CD4-positive, alpha-beta T cell (primary cell): ENCODE data around the gene DICER1. TPM values are rescaled to one million over a fixed set of nuclear protein-coding genes. Genes with fewer than 3 reads are reported as not detected.
A peak's percentile ranks its signal among the peaks of the same experiment; 100 is the strongest.

Experiments used
- ATAC-seq: fragments of 200-7000 bp; cut with Tn5 transposase; one replicate; pipeline ENCODE4 v1.10.0; 2022; ENCODE audit warnings: mild to moderate bottlenecking; ENCODE audit not compliant: poor library complexity
- CTCF ChIA-PET: fragments of 350-600 bp; sonication (Branson Sonifier 250); formaldehyde crosslinking; loops from one replicate; lab custom pipeline; 2021; ENCODE audit warnings: antibody characterized with exemption, inconsistent platforms; lab: Charles Lee
- POLR2A ChIA-PET: fragments of 350-600 bp; sonication (Branson Sonifier 250); formaldehyde crosslinking; loops from one replicate; lab custom pipeline; 2021; ENCODE audit warnings: antibody characterized with exemption, inconsistent platforms; lab: Charles Lee
- DNase-seq, 14 experiments: peaks; one replicate each; pipeline ENCODE4 v3.0.0-alpha.2; 2013 to 2020; ENCODE audit warnings: mixed read lengths in 2 of 14
- H3K27ac ChIP-seq, 2 donors: one replicate each; pipeline versions ENCODE4 v1.5.1 to v1.7.0; 2013; ENCODE audit warnings: low read length in 2 of 2, low read depth in 1 of 2, mild to moderate bottlenecking in 1 of 2
- H3K27me3 ChIP-seq, 2 experiments: 1 replicate in 1 of 2; 2 replicates in 1 of 2; pipeline versions ENCODE4 v1.6.1 to v1.7.0; 2013; ENCODE audit warnings: low read length in 2 of 2, control low read depth in 1 of 2, mild to moderate bottlenecking in 1 of 2, moderate library complexity in 1 of 2; ENCODE audit not compliant: insufficient read depth in 2 of 2, control insufficient read depth in 1 of 2
- H3K36me3 ChIP-seq: one replicate; pipeline ENCODE4 v1.6.1; 2013; ENCODE audit warnings: low read length, control low read depth; ENCODE audit not compliant: insufficient read depth
- H3K4me1 ChIP-seq: one replicate; pipeline ENCODE4 v1.6.1; 2013; ENCODE audit warnings: low read length, control low read depth; ENCODE audit not compliant: insufficient read depth
- H3K4me3 ChIP-seq: one replicate; pipeline ENCODE4 v1.5.1; 2013; ENCODE audit warnings: mild to moderate bottlenecking, low read length, moderate library complexity
- H3K9me3 ChIP-seq, 2 experiments: 1 replicate in 1 of 2; 2 replicates in 1 of 2; pipeline versions ENCODE4 v1.6.1 to v1.7.0; 2013; ENCODE audit warnings: low read length in 2 of 2, mild to moderate bottlenecking in 2 of 2, control low read depth in 1 of 2, moderate library complexity in 1 of 2; ENCODE audit not compliant: control insufficient read depth in 1 of 2, insufficient read depth in 1 of 2
- H3K27ac Mint-ChIP-seq: one replicate; pipeline ENCODE4 v1.8.0; 2020; ENCODE audit warnings: mixed read lengths
- H3K27me3 Mint-ChIP-seq: one replicate; pipeline ENCODE4 v1.8.0; 2021; ENCODE audit warnings: mixed read lengths
- H3K36me3 Mint-ChIP-seq: one replicate; pipeline ENCODE4 v1.8.0; 2021; ENCODE audit warnings: low read depth, mixed read lengths
- H3K4me1 Mint-ChIP-seq: one replicate; pipeline ENCODE4 v1.8.0; 2021; ENCODE audit warnings: low read depth, mixed read lengths
- H3K4me3 Mint-ChIP-seq: one replicate; pipeline ENCODE4 v1.8.0; 2020; ENCODE audit warnings: mild to moderate bottlenecking, mixed read lengths
- H3K9me3 Mint-ChIP-seq: one replicate; pipeline ENCODE4 v1.8.0; 2020; ENCODE audit warnings: mixed read lengths
- intact Hi-C, 2 experiments: fragments of 100-400 bp; cut with DNase I in 1 of 2; cut with micrococcal nuclease in 1 of 2; formaldehyde crosslinking; loops; one replicate each; pipeline versions ENCODE4 v1.15.1 to v1.9.0; 2023 to 2025; cut with DNase I, micrococcal nuclease
- microRNA-seq: library from miRNA; unstranded; fragments of <30 nt; microRNA quantifications from one replicate; pipeline ENCODE4 v1.2.0, GENCODE V29; 2021; ENCODE audit warnings: borderline microRNAs expressed, borderline replicate concordance
- total RNA-seq, 174 experiments: library from RNA in 2 of 174; stranded (reverse) in 2 of 174; gene quantifications; one replicate each; pipeline ENCODE4 v1.2.3 and lab custom pipeline; 2021 to 2026
- TF ChIP-seq, protein P1 (sequence below): fragments of 200-600 bp; IDR thresholded peaks from one replicate; pipeline ENCODE4 v1.8.0; 2022; ENCODE audit warnings: antibody characterized with exemption, mild to moderate bottlenecking

DICER1 gene
- total RNA-seq, 2 experiments from 2014 or later = 53.7 to 66.0 TPM

DNA sequence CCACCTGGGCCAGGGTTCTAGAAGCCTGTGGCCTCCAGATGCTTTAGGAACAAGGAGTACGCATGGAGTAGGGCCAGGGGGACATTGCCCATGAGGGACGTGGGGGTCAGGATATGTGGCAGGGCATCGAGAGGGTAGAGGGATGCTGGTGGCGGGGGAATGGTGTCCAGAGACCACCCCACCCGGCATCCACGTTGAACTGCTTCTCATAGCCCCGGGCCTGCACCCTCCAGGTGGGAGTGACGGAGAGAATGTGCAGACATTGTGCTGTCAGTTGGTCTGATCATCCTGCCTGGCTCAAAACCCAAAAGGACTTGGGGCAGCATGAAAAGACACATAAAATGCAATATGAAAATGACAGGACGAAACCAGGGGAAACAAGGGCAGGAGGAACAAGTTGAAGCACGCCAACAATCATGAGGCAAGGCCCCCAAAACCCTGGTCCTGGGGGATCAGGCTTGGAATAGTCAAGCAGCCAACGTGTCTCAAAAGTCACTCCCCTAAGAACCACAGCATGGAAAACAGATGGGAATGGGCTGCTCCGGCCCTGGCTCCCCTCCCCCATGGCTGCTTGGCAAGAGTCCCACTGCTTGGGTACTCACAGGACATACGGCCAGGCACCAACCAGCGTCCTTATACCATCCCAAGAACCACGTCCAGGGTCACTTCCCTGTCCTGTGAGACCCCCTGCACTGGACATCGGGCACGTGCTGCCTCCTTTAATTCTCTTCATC lies 117.9 kb downstream of the DICER1 start:
- Histone ChIP-seq H3K36me3 (no peaks in the 10 kb centered on the region), H3K4me3 (no peak overlapping the region), H3K4me1 (no peaks in the 10 kb centered on the region), H3K27ac (no peak overlapping the region), H3K27me3 (peaks cover 0 to 7% of the 10 kb centered on the region in 2 experiments), H3K9me3 (peaks cover 0 to 9% of the 10 kb centered on the region in 2 experiments)
- Mint-ChIP-seq H3K4me1 (no peaks in the 10 kb centered on the region), H3K9me3 (no peaks in the 10 kb centered on the region), H3K27ac (no peak overlapping the region), H3K36me3 (no peaks in the 10 kb centered on the region), H3K4me3 (no peak overlapping the region), H3K27me3 (peaks cover 46% of the 10 kb centered on the region)
- CTCF ChIA-PET = no interaction called here
- POLR2A ChIA-PET = no interaction called here
- TF ChIP-seq, protein P1, sequence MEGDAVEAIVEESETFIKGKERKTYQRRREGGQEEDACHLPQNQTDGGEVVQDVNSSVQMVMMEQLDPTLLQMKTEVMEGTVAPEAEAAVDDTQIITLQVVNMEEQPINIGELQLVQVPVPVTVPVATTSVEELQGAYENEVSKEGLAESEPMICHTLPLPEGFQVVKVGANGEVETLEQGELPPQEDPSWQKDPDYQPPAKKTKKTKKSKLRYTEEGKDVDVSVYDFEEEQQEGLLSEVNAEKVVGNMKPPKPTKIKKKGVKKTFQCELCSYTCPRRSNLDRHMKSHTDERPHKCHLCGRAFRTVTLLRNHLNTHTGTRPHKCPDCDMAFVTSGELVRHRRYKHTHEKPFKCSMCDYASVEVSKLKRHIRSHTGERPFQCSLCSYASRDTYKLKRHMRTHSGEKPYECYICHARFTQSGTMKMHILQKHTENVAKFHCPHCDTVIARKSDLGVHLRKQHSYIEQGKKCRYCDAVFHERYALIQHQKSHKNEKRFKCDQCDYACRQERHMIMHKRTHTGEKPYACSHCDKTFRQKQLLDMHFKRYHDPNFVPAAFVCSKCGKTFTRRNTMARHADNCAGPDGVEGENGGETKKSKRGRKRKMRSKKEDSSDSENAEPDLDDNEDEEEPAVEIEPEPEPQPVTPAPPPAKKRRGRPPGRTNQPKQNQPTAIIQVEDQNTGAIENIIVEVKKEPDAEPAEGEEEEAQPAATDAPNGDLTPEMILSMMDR = no peak
- ATAC-seq (no peak), DNase-seq (no peak)
- intact Hi-C loops = no loop called here

DNA sequence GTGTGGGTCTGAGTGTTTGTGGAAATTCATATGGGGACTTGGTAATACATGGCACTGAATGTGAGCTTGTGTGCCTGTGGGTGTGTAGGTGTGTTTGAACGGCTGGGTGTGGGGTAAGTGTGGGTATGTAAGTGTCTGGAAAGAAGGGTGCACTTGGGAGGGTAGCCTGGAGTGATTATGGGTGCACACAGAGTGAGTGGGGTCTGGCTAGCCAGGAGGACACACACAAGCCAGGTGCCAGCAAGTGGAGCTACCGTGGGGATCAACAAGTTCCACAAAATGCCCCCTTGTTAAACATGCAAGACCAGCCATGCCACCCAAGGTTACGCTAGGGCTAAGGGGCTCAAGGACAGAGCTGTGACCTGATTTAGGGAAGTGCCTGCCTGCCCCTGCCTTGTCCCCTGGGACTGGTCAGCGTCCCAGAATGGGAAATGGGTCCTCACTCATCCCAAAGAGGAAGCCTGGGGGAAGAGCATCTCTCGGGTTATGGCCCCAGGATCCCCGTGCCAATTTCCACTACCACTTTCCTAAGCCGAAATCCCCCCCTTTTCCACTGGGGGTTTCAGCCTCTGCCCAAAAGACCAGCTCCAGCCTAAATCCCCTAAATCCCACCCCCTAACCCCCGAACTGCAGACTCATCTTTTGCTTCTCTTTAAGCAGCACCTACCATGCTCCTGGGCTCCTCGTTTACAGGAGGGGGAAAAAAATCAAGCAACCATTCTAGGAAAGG lies 118.6 kb downstream of the DICER1 start:
- Mint-ChIP-seq H3K4me3 (no peak overlapping the region), H3K36me3 (no peaks in the 10 kb centered on the region), H3K27me3 (peaks cover 42% of the 10 kb centered on the region), H3K27ac (no peak overlapping the region), H3K4me1 (no peaks in the 10 kb centered on the region), H3K9me3 (no peaks in the 10 kb centered on the region)
- ATAC-seq = no peak
- intact Hi-C loops = no loop called here
- no peaks in the 10 kb centered on the region for H3K4me1 ChIP-seq
- H3K4me3 ChIP-seq = no peak overlapping the region
- POLR2A ChIA-PET = no interaction called here
- no peak overlapping the region for H3K27ac ChIP-seq
- CTCF ChIA-PET = no interaction called here
- DNase-seq = no peak
- peaks cover 0 to 9% of the 10 kb centered on the region in 2 experiments for H3K9me3 ChIP-seq
- TF ChIP-seq, protein P1 = no peak
- H3K36me3 ChIP-seq = no peaks in the 10 kb centered on the region
- peaks cover 0 to 5% of the 10 kb centered on the region in 2 experiments for H3K27me3 ChIP-seq

DNA sequence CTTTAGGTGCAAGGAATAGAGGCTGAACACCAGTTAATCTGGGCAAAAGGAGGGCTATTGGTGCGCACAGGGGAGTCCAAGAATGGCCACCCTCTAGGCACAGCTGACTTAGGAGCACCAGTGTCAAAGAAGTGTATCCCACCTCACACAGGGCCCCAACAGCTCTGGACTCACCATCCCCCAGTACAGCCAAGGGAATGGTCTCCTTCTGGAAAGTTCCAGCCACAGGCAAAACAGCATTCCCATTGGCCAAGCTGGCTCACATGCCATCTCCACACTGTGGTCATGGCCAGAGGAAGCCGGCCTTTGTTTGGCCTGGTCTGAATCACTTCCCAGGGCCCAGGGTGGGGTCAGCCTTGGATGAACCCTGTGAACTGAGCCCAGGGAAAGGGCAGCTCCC lies 120.1 kb downstream of the DICER1 start:
- Mint-ChIP-seq H3K9me3 (peaks cover 2% of the 10 kb centered on the region), H3K4me1 (no peaks in the 10 kb centered on the region), H3K36me3 (no peaks in the 10 kb centered on the region), H3K4me3 (no peak overlapping the region), H3K27ac (no peak overlapping the region), H3K27me3 (peaks cover 43% of the 10 kb centered on the region)
- Histone ChIP-seq H3K36me3 (no peaks in the 10 kb centered on the region), H3K4me3 (no peak overlapping the region), H3K27ac (no peak overlapping the region), H3K9me3 (peaks cover 2 to 9% of the 10 kb centered on the region in 2 experiments), H3K4me1 (no peaks in the 10 kb centered on the region), H3K27me3 (peaks cover 0 to 2% of the 10 kb centered on the region in 2 experiments)
- CTCF ChIA-PET = no interaction called here
- TF ChIP-seq, protein P1 = no peak
- ATAC-seq (no peak), DNase-seq (no peak)
- POLR2A ChIA-PET = interaction anchor here (0.6 kb wide), 1 partner anchor 841 kb away, joined by 3 read pairs; no protein-coding TSS in a partner anchor
- intact Hi-C loops = no loop called here

Small RNA genes within 50 kb of the gene (microRNA-seq; reads per million reads assigned to microRNA genes)
- 6.5 reads per million, percentile 30 among the genes with 10 or more reads in this experiment for gene MIR3173

Other genes starting within 250 kb of the DICER1 start
- under 1 TPM; 0.27 to 0.67 TPM for gene CLMN, start 162.4 kb upstream of the DICER1 start, total RNA-seq